Neuronal stem cell (in vitro differentiated cells): ENCODE results near the gene ADAMTS4.

Source experiments
- DNase-seq: peaks from one replicate; pipeline ENCODE4 v3.0.0-alpha.2; 2013; ENCODE audit warnings: low spot score
- H2AFZ ChIP-seq: one replicate; pipeline ENCODE4 v1.6.1; 2013; ENCODE audit warnings: mild to moderate bottlenecking, low read length, inconsistent platforms
- H2AK5ac ChIP-seq: 2 replicates; pipeline ENCODE4 v1.6.1; 2013; ENCODE audit warnings: low read depth, mild to moderate bottlenecking, inconsistent platforms, low read length, moderate library complexity, mixed read lengths
- H2BK120ac ChIP-seq: 2 replicates; pipeline ENCODE4 v1.6.1; 2013; ENCODE audit warnings: low read depth, mild to moderate bottlenecking, inconsistent platforms, low read length, moderate library complexity, mixed read lengths
- H2BK12ac ChIP-seq: one replicate; pipeline ENCODE4 v1.6.1; 2013; ENCODE audit warnings: low read length, inconsistent platforms
- H2BK15ac ChIP-seq: 2 replicates; pipeline ENCODE4 v1.6.1; 2013; ENCODE audit warnings: mild to moderate bottlenecking, low read length, inconsistent platforms, mixed read lengths
- H2BK5ac ChIP-seq: one replicate; pipeline ENCODE4 v1.6.1; 2013; ENCODE audit warnings: inconsistent platforms, mild to moderate bottlenecking, low read length, moderate library complexity
- H3K14ac ChIP-seq: one replicate; pipeline ENCODE4 v1.6.1; 2013; ENCODE audit warnings: low read length, inconsistent platforms
- H3K18ac ChIP-seq: 2 replicates; pipeline ENCODE4 v1.6.1; 2013; ENCODE audit warnings: low read length, inconsistent platforms
- H3K23ac ChIP-seq: 2 replicates; pipeline ENCODE4 v1.6.1; 2013; ENCODE audit warnings: low read depth, mild to moderate bottlenecking, mixed read lengths, low read length, inconsistent platforms; ENCODE audit not compliant: poor library complexity
- H3K27ac ChIP-seq: replicated peaks from 3 replicates; pipeline ENCODE4 v1.5.1; 2013; ENCODE audit warnings: low read length, inconsistent platforms
- H3K27me3 ChIP-seq, 3 experiments: 2 replicates each; pipeline ENCODE4 v1.6.1; 2013; ENCODE audit warnings: low read length in 3 of 3, mild to moderate bottlenecking in 2 of 3, inconsistent platforms in 1 of 3, low read depth in 1 of 3, mixed read lengths in 1 of 3, moderate library complexity in 1 of 3; ENCODE audit not compliant: control insufficient read depth in 3 of 3, insufficient read depth in 3 of 3
- H3K36me3 ChIP-seq, 2 donors: replicated peaks in 1 of 2; 2 replicates each; pipeline ENCODE4 v1.6.1; 2013; ENCODE audit warnings: low read length in 2 of 2; ENCODE audit not compliant: control insufficient read depth in 2 of 2, insufficient read depth in 2 of 2
- H3K4ac ChIP-seq: 2 replicates; pipeline ENCODE4 v1.6.1; 2013; ENCODE audit warnings: inconsistent platforms, mild to moderate bottlenecking, low read length, moderate library complexity
- H3K4me1 ChIP-seq, 2 donors: 1 replicate in 1 of 2; 2 replicates in 1 of 2; pipeline ENCODE4 v1.6.1; 2013; ENCODE audit warnings: low read length in 2 of 2, low read depth in 1 of 2; ENCODE audit not compliant: control insufficient read depth in 2 of 2, insufficient read depth in 1 of 2
- H3K4me2 ChIP-seq: one replicate; pipeline ENCODE4 v1.6.1; 2013; ENCODE audit warnings: mild to moderate bottlenecking, low read length, inconsistent platforms; ENCODE audit not compliant: insufficient read depth, poor library complexity, severe bottlenecking
- H3K4me3 ChIP-seq, 2 donors: 2 replicates each; pipeline ENCODE4 v1.5.1; 2013; ENCODE audit warnings: low read length in 2 of 2, mild to moderate bottlenecking in 2 of 2, inconsistent platforms in 1 of 2, moderate library complexity in 1 of 2
- H3K79me1 ChIP-seq: one replicate; pipeline ENCODE4 v1.6.1; 2013; ENCODE audit warnings: low read depth, mild to moderate bottlenecking, inconsistent platforms, low read length, moderate library complexity
- H3K9ac ChIP-seq: one replicate; pipeline ENCODE4 v1.6.1; 2013; ENCODE audit warnings: mild to moderate bottlenecking, low read depth, low read length, inconsistent platforms; ENCODE audit not compliant: poor library complexity
- H3K9me3 ChIP-seq, 2 donors: replicated peaks in 1 of 2; 2 replicates each; pipeline versions ENCODE3 to v1.6.1; 2013; ENCODE audit warnings: low read length in 2 of 2, mild to moderate bottlenecking in 2 of 2, inconsistent platforms in 1 of 2, low read depth in 1 of 2, mixed read lengths in 1 of 2, moderate library complexity in 1 of 2; ENCODE audit not compliant: control insufficient read depth in 2 of 2, insufficient read depth in 1 of 2
- H4K8ac ChIP-seq: one replicate; pipeline ENCODE4 v1.6.1; 2013; ENCODE audit warnings: low read depth, mild to moderate bottlenecking, inconsistent platforms, low read length, moderate library complexity
- H4K91ac ChIP-seq: one replicate; pipeline ENCODE4 v1.6.1; 2013; ENCODE audit warnings: low read length, low read depth, mild to moderate bottlenecking, inconsistent platforms; ENCODE audit not compliant: poor library complexity
- WGBS, 2 donors: extraction: QIAGEN DNeasy Blood & Tissue Kit; methylation state at CpG; one replicate each; pipeline ENCODE4 v1.1.7; 2013; ENCODE audit warnings: missing lambda C conversion rate in 2 of 2, mixed read lengths in 1 of 2; ENCODE audit not compliant: insufficient read length in 2 of 2, insufficient replicate concordance in 1 of 2; ENCODE audit errors: extremely low coverage in 2 of 2; 5-methylcytosine and 5-hydroxymethylcytosine counted together

The ADAMTS4 gene

GRCh38 chr1:161200992-161201835, 2.4 kb upstream of the ADAMTS4 start:
- peak overlapping the region; percentile 40 for H3K4me2 ChIP-seq
- peak overlapping the region; percentile 31 for H3K4ac ChIP-seq
- no CpG with 5 or more reads among the region's 13 CpGs for WGBS, 2 donors
- H4K8ac ChIP-seq: no peak overlapping the region
- H3K36me3 ChIP-seq: peaks cover under 1 to 29% of the 10 kb centered on the region in 2 donors
- peak overlapping the region; percentile 14 for H2BK12ac ChIP-seq
- peak overlapping the region; percentile 82 for H3K27ac ChIP-seq
- H3K79me1 ChIP-seq: no peaks in the 10 kb centered on the region
- no peak for DNase-seq
- peak overlapping the region; percentile 86 for H2AK5ac ChIP-seq
- peak overlapping the region; percentile 72 for H3K14ac ChIP-seq
- no peaks in the 10 kb centered on the region for H3K9me3 ChIP-seq
- peak overlapping the region; percentile 41 for H4K91ac ChIP-seq
- H3K4me3 ChIP-seq: peak overlapping the region in 1 of 2 donors; percentile 73
- peaks cover 30 to 51% of the 10 kb centered on the region in 2 donors for H3K4me1 ChIP-seq
- H2AFZ ChIP-seq: peak overlapping the region; percentile 90
- H2BK5ac ChIP-seq: peak overlapping the region; percentile 46
- peak overlapping the region; percentile 23 for H2BK15ac ChIP-seq
- H3K9ac ChIP-seq: no peak overlapping the region
- peak overlapping the region; percentile 39 for H2BK120ac ChIP-seq
- H3K27me3 ChIP-seq: no peaks in the 10 kb centered on the region
- H3K23ac ChIP-seq: no peak overlapping the region
- H3K18ac ChIP-seq: peak overlapping the region; percentile 91

- no peak overlapping the region for H3K23ac ChIP-seq
- WGBS, 2 donors: no CpG with 5 or more reads among the region's 5 CpGs
- peak overlapping the region; percentile 14 for H2BK12ac ChIP-seq
- H2AK5ac ChIP-seq: peak overlapping the region; percentile 86
- H3K4me1 ChIP-seq: peaks cover 30 to 51% of the 10 kb centered on the region in 2 donors
- peak overlapping the region; percentile 66 for H4K8ac ChIP-seq
- peak overlapping the region; percentile 41 for H4K91ac ChIP-seq
- H2BK15ac ChIP-seq: peak overlapping the region; percentile 23
- no peak overlapping the region for H3K4me2 ChIP-seq
- no peak overlapping the region for H3K9ac ChIP-seq
- peak overlapping the region; percentile 39 for H2BK120ac ChIP-seq
- H3K9me3 ChIP-seq: no peaks in the 10 kb centered on the region
- peak overlapping the region; percentile 46 for H2BK5ac ChIP-seq
- H3K36me3 ChIP-seq: peaks cover 0 to 22% of the 10 kb centered on the region in 2 donors
- H3K14ac ChIP-seq: no peak overlapping the region
- DNase-seq: no peak
- H3K27ac ChIP-seq: peak overlapping the region; percentile 82
- H2AFZ ChIP-seq: peak overlapping the region; percentile 90
- H3K18ac ChIP-seq: peak overlapping the region; percentile 73
- H3K27me3 ChIP-seq: no peaks in the 10 kb centered on the region
- no peaks in the 10 kb centered on the region for H3K79me1 ChIP-seq
- no peak overlapping the region for H3K4ac ChIP-seq
- no peak overlapping the region for H3K4me3 ChIP-seq
Measured at GRCh38 chr1:161200421-161200991, 1.7 kb upstream of the ADAMTS4 start.

- no peak overlapping the region for H4K91ac ChIP-seq
- peaks cover 0 to 14% of the 10 kb centered on the region in 2 donors for H3K36me3 ChIP-seq
- H3K4ac ChIP-seq: no peak overlapping the region
- H2BK15ac ChIP-seq: no peak overlapping the region
- H3K27me3 ChIP-seq: no peaks in the 10 kb centered on the region
- no peak overlapping the region for H3K27ac ChIP-seq
- DNase-seq: no peak
- peak overlapping the region; percentile 46 for H3K18ac ChIP-seq
- no peak overlapping the region for H3K14ac ChIP-seq
- H2BK12ac ChIP-seq: no peak overlapping the region
- no peak overlapping the region for H4K8ac ChIP-seq
- WGBS, 2 donors: no CpG with 5 or more reads among the region's 5 CpGs
- H3K4me2 ChIP-seq: no peak overlapping the region
- H3K23ac ChIP-seq: no peak overlapping the region
- peaks cover 30 to 51% of the 10 kb centered on the region in 2 donors for H3K4me1 ChIP-seq
- no peak overlapping the region for H3K9ac ChIP-seq
- H2BK120ac ChIP-seq: no peak overlapping the region
- H3K79me1 ChIP-seq: no peaks in the 10 kb centered on the region
- H2AK5ac ChIP-seq: no peak overlapping the region
- peak overlapping the region; percentile 90 for H2AFZ ChIP-seq
- no peaks in the 10 kb centered on the region for H3K9me3 ChIP-seq
- H3K4me3 ChIP-seq: no peak overlapping the region
- no peak overlapping the region for H2BK5ac ChIP-seq
Measured at GRCh38 chr1:161199506-161200139, 769 bp upstream of the ADAMTS4 start.
